Mammary epithelial cell (primary cell): ENCODE data around the gene RPS28.
"Not testable (repeated sequence)": the region's sequence is repeated elsewhere in the genome, so short reads cannot be mapped to it uniquely, and the experiment has no call there.

ENCODE experiments used
- CTCF ChIP-seq, 2 donors: IDR thresholded peaks in 1 of 2; conservative IDR thresholded peaks in 1 of 2; 2 replicates each; pipeline ENCODE4 v1.5.1; 2011 to 2012; ENCODE audit warnings: inconsistent platforms in 2 of 2, low read length in 2 of 2, mild to moderate bottlenecking in 2 of 2, control low read depth in 1 of 2, low read depth in 1 of 2; ENCODE audit not compliant: insufficient read depth in 1 of 2; ENCODE audit errors: extremely low read depth in 1 of 2
- EZH2 ChIP-seq: IDR thresholded peaks from 2 replicates; pipeline ENCODE4 v1.6.1; 2012; ENCODE audit warnings: low read length, inconsistent platforms, borderline replicate concordance

GRCh38 chr19:8318835-8319234, 2.5 kb upstream of the RPS28 start:
- TF ChIP-seq CTCF (conservative IDR thresholded peaks at IDR 0.05 in 1 of 2, IDR thresholded peaks at IDR 0.05 in 1 of 2; ENCODE audit: extremely low read depth in 1 of 2, insufficient read depth in 1 of 2, low read depth in 1 of 2, low read length in 2 of 2); EZH2: not testable (repeated sequence)
